GM18907 (cell line): ENCODE measurements around the gene EFHC1.
"Not testable (repeated sequence)": the region's sequence is repeated elsewhere in the genome, so short reads cannot be mapped to it uniquely, and the experiment has no call there.

Experiments
- ATAC-seq: cut with Tn5 transposase; IDR thresholded peaks from one replicate; pipeline ENCODE4 v1.9.1; 2021; ENCODE audit warnings: mild to moderate bottlenecking, moderate library complexity; ENCODE audit not compliant: unreplicated experiment

Gene EFHC1

DNA sequence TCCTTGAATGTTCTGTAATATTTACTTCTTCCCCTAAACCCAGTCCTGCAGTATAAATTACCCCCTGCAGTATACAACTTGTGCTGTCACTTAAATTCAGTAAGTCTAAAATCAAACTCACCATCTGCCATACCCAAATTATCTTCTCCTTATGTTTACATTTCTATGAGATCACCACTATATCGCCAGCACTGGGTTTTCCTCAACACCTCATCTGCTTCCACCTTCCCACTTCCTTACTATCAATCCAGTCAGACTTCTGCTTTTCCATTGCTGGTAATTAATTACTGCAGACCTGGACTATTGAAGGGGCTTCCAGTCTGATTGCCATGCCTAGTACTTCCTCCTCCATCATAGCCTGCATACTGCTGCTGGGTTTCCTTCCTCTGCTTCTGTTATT, 15.2 kb downstream of the EFHC1 start:
- ATAC-seq, result no peak

DNA sequence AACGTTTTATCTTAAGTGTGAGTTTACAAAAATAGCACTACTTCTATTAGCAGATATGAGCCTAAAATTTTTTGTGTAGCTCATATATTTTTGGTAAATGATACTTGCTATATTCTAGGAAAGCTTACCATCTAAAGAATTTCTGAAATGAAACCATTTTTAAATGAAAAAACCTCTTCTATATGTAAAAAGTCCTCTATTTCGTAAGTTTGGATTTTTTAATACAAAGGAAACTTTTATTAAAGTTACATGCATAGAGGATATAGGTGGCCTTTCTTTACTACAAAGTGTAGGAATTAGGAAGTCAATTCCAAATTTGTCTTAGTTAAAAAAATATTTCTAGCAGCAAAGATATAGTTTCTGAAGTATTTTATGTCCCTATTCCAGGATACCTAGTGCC, 18.8 kb downstream of the EFHC1 start:
- ATAC-seq, result no peak

DNA sequence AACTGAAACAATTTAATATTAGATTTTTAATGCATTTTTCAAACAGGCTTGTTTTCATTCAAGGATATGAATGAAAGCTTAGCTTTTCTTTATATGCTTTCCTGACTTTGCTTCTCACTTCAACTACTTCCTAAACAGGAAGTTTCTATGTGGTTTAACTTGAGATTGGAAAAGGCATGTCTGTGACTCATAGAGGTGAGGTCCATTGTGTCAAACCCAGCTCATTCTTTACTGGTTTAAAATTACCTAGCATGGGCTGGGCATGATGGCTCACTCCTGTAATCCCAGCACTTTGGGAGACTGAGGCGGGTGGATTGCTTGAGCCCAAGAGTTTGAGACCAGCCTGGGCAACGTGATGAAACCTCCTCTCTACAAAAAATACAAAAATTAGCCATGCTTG, 34.4 kb downstream of the EFHC1 start:
- no peak for ATAC-seq

DNA sequence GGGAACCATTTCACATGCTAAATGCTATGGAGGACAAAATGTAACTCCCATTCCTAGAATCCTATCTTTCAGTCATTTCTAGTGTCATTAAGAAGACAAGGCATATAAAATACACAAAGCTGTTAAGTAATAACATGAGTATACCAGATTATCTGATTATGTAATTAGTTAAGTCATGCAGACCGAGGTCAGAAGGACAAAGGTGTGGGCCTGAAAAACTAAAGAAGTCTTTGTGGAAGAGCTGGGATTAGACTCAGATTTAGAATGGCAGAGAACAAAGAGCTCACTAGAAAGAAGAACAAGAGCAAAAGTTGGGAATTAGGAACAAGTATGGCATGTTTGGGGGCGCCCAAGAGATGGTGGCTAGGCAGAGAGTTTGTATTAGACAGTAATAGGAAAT, 37.0 kb downstream of the EFHC1 start:
- no peak for ATAC-seq

DNA sequence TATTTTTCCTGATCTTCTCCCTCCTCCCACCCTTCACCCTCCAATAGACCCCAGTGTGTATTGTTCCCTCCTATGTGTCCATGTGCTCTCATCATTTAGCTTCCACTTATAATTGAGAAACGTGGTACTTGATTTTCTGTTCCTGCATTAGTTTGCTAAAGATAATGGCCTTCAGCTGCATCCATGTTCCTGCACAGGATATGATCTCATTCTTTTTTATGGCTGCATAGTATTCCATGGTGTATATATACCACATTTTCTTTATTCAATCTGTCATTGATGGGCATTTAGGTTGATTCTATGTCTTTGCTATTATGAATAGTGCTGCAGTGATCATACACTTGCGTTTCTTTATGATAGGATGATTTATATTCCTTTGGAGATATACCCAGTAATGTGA, 41.1 kb downstream of the EFHC1 start:
- ATAC-seq, result not testable (repeated sequence)

DNA sequence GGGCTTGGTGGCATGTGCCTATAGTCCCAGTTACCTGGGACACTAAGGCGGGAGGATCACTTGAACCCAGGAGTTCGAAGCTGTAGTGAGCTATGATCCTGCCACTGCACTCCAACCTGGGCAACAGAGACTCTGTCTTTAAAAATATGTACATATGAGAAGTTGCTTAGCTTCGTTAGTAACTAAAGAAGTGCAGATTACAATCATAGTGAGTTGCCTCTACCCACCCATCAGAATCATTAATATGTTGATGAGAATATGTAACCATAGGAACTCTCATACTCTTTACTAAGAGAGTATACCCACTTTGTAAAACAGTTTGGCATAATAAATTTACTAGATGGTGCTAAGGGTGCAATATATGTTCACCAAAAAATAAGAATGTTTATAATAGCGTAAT, 54.0 kb downstream of the EFHC1 start:
- no peak for ATAC-seq

DNA sequence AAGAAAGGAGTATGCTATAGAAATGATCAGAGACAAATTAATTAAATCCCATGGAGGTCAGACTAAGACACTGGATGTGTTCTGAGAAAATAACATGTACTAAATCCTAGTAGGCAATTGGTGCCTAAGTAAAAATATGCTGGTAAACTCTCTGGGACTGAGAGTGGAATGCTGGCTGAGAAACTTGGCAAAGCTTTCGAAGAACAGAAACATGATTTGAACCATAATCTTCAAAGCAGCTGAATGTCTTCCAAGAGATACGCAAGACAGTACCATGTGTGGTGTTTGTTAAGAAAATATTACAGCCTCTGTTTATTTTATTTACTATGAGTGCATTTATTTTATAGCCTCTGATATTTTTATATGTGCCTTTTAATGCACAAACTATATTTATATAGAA, 55.2 kb downstream of the EFHC1 start:
- no peak for ATAC-seq

DNA sequence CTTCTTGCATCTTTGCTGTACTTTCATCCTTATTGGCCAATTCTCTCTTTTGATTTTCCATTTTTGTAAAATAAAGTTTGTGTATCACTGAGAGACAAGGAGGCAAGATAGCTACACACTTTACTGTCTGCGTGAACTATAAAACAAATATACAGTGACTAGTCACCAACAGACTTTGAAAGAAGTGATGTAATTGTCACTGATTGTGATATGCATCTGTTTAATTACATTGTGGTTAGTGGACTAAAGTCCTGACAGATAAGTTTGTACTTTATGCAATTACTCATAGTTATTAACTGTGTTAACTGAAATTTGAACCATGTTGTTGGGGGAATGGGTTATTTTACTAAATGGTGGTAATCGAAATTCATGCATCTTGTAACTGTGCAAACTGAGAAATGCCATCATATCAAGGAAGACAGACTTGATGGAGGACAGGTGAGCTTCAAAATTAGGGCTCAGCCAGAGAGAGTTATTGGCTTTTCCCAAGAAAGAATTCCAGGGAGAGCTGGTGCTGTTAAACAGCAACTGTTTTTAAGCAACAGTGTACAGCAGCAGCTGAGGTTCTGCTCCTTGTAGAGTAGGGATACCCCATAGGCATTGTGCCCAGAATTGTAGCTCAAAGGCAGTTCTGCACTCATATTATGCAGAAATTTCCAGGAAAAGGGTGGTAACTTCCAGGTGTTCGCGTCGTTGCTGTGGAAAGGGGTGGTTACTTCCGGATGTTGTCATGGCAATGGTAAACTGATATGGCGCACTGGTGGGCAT, 62.9 kb downstream of the EFHC1 start:
- ATAC-seq, result no peak

DNA sequence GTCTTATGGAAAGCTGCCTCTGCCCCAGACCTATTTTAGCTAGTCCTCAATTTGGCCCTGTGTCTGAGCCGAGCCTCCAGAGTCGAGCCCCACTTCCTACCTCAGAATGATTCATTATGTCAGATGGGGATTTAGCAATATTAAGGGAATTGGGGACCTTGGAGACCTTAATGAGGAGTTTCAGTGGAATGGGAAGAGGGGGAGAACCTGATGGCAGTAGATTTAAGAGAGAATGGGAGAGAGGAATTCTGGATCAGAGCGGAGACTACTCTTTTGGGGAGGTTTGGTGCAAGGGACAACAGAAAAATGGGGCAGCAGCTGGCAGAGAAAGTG, 63.5 kb downstream of the EFHC1 start:
- no peak for ATAC-seq

DNA sequence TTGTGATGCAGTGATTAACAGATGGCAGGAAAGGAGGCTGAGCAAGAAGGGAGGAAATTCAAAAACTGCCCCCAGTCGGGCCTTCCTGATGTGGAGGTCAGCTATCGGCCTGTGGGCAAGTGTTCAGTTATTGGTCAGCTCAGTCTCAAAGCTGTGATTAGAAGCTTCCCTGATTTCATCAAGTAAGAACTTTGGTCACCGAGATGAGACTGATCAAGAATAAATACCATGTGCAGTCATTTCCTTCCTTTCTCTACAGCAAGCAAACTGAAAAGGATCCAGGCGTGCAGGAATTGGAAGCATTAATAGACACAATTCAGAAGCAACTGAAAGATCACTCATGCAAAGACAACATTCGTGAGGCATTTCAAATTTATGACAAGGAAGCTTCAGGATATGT, 69.7 kb downstream of the EFHC1 start:
- no peak for ATAC-seq

DNA sequence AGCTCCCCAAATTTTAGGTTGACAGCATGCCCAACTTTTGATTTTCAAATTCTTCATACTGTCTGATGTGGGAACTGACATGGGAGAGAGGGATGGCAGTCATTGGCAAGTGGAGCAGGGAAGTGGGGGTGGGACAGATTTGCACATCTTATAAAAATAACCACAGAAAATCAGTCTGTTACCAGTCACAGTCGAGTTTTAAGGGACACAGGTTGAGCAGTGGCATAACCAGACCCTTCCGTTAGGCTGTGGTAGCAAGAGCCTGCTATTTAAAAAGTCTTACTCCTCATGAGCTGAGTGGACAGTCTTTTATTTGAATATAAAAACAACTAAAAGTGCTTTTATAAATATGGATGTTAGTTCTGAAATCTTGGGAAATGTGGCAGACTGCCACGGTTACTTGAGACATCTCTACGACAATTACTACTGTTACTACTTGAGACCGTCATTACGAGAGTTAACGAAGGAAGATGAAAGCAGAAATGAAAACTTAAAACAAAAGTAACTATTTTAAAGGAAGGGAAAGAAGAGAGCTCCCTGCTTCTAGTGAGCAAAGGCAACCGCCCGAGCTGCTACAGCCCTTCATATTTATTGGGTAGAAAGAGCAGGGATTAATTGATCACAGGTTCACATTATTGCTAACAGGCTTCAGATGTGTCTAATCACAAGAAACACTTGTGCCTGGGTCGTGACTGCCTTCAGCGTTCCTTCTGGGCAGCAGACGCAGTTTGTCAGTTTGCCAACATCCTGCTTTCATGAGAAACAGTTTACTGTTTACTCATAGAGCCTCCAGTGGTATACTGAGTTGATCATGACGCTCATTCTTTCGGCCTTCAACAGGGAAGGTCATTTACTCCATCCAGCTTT, 71.3 kb downstream of the EFHC1 start:
- ATAC-seq, result peak; percentile 62

DNA sequence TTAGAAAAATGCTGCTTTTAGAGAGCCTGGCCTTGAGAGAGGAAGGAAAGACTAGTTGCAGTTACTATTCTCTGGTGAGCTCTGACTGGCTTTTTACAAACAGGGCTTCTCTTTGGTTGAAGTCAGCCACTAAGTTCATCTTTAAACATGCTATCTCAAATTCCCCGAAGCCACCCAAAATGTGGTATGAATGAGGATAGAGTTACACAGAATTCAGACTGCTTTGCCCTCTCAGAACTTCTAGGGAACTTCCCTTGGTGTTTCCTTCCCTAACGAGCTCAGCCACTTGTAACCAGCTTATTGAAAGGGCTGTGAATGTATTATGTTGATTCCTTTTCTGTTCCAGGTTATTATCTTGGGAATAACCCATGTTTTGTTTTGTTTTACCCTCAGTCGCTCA, 73.5 kb downstream of the EFHC1 start:
- ATAC-seq, result no peak

DNA sequence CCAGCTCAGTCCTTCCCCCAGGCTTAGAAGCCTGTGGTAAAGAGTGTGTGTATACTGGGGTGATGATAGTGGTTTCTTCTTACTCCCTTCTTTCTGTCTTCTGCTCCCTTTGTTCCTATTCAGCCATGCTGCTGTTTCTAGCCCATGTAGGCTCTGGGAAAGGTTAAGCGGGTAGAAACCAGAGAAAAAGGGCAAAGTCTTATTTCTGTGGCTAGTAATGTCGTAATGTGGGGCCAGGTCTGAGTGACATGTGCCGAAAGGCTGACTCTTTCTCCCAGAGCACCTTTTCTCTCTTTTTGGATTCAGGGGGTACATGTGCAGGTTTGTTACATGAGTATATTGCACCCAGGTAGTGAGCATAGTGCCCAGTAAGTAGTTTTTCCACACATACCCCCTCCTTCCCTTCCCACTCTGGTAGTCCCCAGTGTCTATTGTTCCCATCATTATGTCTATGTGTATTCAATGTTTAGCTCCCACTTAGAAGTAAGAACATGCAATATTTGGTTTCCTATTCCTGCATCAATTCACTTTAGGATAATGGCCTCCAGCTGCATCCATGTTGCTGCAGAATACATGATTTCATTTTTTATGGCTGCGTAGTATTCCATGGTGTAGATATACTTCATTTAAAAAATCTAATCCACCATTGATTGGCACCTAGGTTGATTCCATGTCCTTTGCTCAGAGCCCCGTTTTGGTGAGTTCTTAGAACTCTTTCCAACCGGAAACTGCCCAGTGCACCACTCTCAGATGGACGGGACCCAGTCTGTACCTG, 74.3 kb downstream of the EFHC1 start:
- no peak for ATAC-seq

DNA sequence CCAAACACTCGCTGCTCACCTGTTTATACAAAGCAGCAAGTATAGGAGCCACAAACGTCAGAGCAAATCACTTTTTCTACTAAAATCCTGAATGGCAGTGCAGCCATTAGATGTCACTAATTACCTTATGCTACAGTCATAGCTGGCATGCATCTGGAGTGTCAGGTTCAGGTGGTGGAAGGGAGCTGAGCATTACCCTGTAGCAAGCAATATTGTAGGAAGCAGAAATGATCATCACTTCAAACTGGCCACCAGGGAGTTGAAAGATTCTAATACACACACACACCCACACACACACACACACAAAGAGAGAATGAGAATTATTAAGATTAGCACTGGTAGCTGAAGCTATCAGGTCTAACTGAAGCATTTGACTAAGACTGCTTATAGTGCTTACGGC, 75.8 kb downstream of the EFHC1 start:
- ATAC-seq, result no peak

DNA sequence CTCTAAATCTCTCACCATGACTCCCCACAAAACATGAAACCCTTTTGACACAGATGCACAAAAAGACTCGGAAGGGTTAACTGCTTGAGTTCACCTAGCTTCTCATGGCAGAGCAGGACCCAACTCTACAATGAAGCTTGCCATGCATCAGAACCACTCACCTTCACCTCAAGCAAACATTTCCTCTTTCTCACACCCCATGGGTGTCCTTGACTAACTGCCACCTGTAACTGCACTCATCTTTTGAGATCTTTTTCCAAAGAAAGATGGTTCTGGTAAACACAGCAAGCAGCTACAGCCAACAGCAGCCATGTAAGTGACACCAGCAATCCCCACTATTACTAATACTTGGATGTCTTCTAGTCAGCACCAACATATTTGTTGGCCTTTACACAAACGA, 76.5 kb downstream of the EFHC1 start:
- ATAC-seq, result no peak

DNA sequence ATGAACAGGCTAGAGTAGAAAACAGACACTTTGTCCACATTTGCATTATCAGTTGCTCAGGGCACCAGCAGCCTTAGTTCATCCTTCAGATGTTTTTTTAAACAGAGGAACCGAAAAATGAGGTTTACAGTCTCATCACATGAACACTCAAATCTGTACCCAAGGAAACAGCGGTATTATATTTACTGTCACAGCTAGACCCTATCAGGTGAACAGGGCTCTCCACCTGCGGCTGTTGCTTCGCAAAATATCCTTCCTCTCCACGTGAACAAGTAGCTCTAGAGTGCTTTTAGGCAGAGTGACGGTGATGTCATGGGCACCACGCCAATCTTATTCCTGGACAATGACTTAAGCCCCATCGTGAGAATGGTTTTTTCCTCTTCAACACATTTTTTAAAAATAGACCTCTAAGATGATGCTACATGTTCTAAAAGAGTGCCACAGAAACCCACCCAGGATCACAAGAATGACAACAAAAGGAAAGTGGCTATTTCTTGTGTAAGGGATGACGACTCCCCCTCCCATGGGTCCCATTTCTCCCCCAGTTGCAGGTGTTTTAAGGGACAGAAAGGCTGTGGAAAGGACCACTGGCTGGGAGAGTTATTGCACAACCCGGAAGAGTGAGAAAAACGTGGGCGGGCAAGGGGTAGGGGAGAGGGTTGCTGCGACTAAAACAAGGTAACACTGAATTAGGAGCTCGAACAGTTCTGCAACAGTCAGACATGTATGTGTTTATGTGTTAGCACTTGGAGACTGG, 77.7 kb downstream of the EFHC1 start:
- peak; percentile 81 for ATAC-seq

DNA sequence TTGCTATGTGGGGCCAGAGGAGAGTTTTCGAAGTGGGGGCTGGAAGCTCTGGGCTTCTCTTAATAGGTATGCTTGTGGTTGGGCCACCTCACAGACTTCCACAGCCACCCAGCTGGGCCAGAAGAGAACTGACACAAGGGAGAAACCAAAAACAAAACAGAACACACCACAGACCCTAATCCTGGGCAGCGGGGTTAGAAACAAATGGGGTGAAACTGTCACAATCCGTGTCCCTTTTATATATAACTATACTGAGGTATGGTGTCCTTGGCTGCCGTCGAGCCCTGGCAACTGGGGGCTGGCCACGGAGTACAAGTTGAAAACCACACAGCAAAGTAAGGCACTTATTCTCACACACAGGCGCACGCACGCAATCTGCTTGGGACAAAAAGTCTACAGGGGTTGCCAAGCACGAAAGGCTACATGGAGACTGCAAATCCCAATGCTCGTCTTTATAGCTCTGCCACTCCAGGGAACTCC, 78.4 kb downstream of the EFHC1 start:
- peak; percentile 60 for ATAC-seq

DNA sequence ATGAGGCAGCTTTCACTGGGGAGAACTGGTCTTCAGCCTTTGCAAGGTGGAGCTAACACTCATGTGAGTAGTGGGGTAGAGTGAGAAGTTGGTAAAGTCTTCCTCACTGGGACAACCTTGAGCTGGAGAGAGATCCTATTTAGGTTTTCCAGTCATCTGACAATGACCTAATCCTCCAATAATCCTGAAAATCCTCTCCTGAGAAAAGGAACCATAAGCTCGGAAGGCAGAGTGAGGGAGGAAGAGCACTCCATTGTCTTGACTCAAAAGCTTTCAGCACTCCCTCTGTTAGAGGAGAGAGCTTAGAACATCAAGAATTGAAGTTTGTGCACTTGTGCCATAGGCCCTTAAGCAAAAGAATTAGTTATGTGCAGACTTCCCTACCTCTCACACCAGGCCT, 78.9 kb downstream of the EFHC1 start:
- no peak for ATAC-seq

DNA sequence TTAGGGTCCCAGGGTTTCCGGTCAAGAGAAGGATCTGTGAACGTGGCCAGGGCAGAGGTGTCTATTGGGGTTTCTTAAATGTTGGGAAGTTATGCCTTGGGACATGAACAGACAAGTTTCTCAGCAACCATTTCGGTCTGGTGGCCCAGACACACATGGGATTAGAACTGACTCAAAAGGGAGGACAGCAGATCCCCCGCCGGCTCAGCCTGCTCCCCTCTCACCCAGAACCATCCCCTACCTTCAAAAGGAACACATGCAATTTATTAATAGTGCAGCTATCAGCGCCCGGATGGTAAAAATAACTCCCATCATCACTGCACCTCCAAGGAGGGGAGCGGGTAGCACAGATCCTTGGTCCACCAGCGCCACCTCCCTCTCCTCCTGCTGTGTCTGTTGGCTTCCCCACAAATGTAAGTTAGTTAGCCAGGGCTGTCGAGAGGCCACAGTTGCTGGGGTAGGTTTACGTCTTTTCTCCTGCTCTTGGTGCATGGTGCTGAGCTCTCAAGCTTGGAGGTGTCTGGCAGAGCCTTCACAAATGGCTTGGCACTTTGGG, 79.6 kb downstream of the EFHC1 start:
- ATAC-seq, result no peak
